GM12892 (cell line): Measurements from ENCODE around the gene H6PD.

Experiments
- POLR2A ChIP-seq: IDR thresholded peaks from 2 replicates; pipeline ENCODE4 v1.6.1; 2011; ENCODE audit warnings: low read depth, low read length, control low read depth
- POLR2AphosphoS5 ChIP-seq: IDR thresholded peaks from 2 replicates; pipeline ENCODE4 v1.6.1; 2011; ENCODE audit warnings: low read depth, low read length, control low read depth
- TAF1 ChIP-seq: IDR thresholded peaks from 2 replicates; pipeline ENCODE4 v1.6.1; 2011; ENCODE audit warnings: low read depth, mild to moderate bottlenecking, control low read depth, low read length, borderline replicate concordance

GRCh38 chr1:9244501-9245229 lies 10.1 kb downstream of the H6PD start:
- TF ChIP-seq POLR2AphosphoS5 (no peak), TAF1 (no peak), POLR2A (no peak)
